ENCODE measurements around the gene TMEM196. TPM values are rescaled to one million over a fixed set of nuclear protein-coding genes. Genes with fewer than 3 reads are reported as not detected.

TMEM196 gene
- not detected in 5 replicates for total RNA-seq (2022; extraction: Qiagen RNA extraction; ENCODE audit: low read depth)

DNA sequence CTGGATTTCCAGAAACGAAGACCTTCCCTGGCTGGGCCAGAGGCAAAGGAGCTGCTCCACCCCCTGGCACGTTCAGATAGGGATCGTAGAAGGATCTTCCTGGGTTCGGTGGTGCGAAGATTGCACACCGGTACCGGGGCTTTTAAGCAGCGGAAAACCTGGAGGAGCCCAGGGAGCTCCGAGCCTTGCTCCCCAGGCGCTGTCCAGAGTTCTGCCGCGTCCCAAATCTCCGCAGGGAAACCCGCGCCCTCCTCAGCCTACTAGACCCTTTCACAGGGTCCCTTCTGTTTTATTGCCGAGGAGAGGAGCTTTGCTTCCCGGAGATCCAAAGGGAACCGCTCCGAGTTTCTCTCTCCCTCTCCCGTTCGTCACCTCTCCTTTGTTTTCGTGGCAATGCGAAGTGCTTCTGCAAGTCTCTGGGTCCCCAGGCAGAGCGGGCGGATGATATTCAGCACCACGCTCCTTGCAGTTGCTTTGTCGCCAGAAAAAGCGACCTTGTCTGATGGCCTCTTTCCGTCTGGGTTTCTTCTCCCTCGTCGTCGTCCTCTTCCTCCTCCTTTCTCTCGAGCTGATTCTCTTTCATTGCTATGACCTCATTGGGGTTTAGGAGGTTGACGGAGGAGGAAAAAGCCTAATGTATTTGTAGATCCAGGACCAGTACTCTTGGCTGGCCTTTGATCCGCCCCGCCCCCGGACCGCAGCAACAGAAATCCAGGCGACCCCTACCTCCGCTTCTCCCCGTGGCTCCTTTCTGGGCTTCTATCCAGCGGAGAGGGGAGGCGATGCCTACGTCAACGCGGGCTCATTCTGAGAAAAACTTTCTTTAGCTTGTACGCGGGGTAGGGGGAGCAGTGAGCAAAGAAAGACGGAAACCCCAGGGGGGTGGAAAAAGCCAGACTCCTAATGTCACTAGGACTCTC lies at the start of gene TMEM196:
TSS of gene TMEM196 (minus strand) at position 777 of the 920 bp plus-strand sequence. CDS start 921 bp downstream, outside the sequence.

DNA sequence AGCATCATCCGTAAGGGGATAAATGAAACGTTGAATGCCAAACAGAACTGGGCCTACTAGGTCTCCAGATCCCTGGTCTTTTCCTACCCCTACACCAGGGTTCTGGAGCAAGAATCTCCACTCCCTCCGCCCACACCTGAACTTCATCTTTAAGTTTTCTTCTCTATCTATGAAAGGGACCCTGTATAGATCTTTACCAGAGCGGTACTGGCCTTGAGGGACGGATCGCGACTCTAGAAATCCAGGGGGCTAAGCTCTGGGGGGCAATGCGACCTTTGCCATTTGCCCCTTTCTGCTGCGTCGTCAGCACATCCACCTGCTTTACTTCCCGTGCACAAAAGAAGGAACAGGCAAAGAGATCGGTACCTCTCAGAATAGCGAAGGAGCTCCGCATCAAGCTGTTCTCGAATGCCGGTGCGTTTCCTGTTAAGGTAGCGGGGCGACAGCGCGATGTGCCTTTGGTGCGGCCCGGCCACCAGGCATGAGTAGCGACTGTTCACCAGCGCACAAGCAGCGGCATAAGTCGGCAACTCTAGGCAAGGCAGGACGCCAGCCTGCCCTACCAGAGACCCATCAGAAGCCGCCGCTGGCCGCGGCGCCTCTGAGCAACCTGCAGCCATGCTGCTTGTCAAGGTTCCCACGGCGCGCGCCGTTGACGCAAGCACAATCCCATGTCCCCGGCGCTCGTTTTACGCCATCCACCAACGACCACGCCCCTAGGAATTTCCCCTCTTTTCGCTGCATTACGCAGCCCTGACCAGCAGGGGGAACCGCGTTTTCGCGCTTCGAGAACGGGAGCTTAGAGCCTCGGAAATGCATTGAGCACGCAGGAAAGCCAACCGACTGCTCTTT lies 64.8 kb downstream of the TMEM196 start, which contains the start of gene POLR1F:
TSS of gene POLR1F (minus strand) at position 641 of the 852 bp plus-strand sequence. CDS start at position 620, 21 bp downstream.

Other genes starting within 250 kb of the TMEM196 start
- 14.2 to 17.2 TPM (median 15.1 TPM) in 5 replicates for gene POLR1F, start 64.6 kb downstream of the TMEM196 start, total RNA-seq (2022; extraction: Qiagen RNA extraction; ENCODE audit: low read depth)

Measured in A549 treated with CpdA at 1 μM for 4 hours (cell line).